ENCODE measurements around the gene MSI2.

The MSI2 gene

GRCh38 chr17:57395721-57396321 is 139.5 kb downstream of the MSI2 start:
- intact Hi-C loops (cut with DNase I), result no loop called here
- DNase-seq, result peak in 1 of 42 donors; percentile 0

GRCh38 chr17:57396511-57396921 is 140.2 kb downstream of the MSI2 start:
- DNase-seq, result no peak
- intact Hi-C loops (cut with DNase I), result no loop called here

- intact Hi-C loops (cut with DNase I), result no loop called here
- DNase-seq, result peak in 15 of 42 donors; percentile 22 to 68 (median 44)
Measured at GRCh38 chr17:57397402-57397801, 141.1 kb downstream of the MSI2 start.

- intact Hi-C loops (cut with DNase I), result no loop called here
Measured at GRCh38 chr17:57399690-57400089, 143.4 kb downstream of the MSI2 start.

GRCh38 chr17:57400648-57401047 is 144.3 kb downstream of the MSI2 start:
- no peak for DNase-seq
- intact Hi-C loops (cut with DNase I), result no loop called here

More at GRCh38 chr17:57399690-57400089, 143.4 kb downstream of the MSI2 start:
- no peak for DNase-seq

- intact Hi-C loops (cut with DNase I), result no loop called here
- no peak for DNase-seq
Measured at GRCh38 chr17:57401556-57402488, 145.5 kb downstream of the MSI2 start.

- intact Hi-C loops (cut with DNase I), result no loop called here
- DNase-seq, result no peak
Measured at GRCh38 chr17:57402681-57403180, 146.4 kb downstream of the MSI2 start.

- intact Hi-C loops (cut with DNase I), result no loop called here
- DNase-seq, result peak in 41 of 42 donors; percentile 39 to 86 (median 67)
Measured at GRCh38 chr17:57403236-57403635, 146.9 kb downstream of the MSI2 start.

GRCh38 chr17:57404073-57404472 is 147.8 kb downstream of the MSI2 start:
- no peak for DNase-seq
- intact Hi-C loops (cut with DNase I), result no loop called here

- no peak for DNase-seq
- intact Hi-C loops (cut with DNase I), result no loop called here
Measured at GRCh38 chr17:57404795-57405490, 148.6 kb downstream of the MSI2 start.

GRCh38 chr17:57405491-57406072 is 149.3 kb downstream of the MSI2 start:
- DNase-seq, result no peak

GRCh38 chr17:57406131-57406980 is 150.0 kb downstream of the MSI2 start:
- DNase-seq, result peak; percentile 31 to 88 (median 70)
- intact Hi-C loops (cut with DNase I), result no loop called here

More at GRCh38 chr17:57405491-57406072, 149.3 kb downstream of the MSI2 start:
- intact Hi-C loops (cut with DNase I), result no loop called here

- no peak for DNase-seq
- intact Hi-C loops (cut with DNase I), result no loop called here
Measured at GRCh38 chr17:57406981-57407286, 150.6 kb downstream of the MSI2 start.

GRCh38 chr17:57407287-57408070 is 151.2 kb downstream of the MSI2 start:
- intact Hi-C loops (cut with DNase I), result no loop called here
- DNase-seq, result no peak

GRCh38 chr17:57408071-57408811 is 151.9 kb downstream of the MSI2 start:
- peak in 10 of 42 donors; percentile 9 to 54 (median 34) for DNase-seq
- intact Hi-C loops (cut with DNase I), result no loop called here

GRCh38 chr17:57410169-57410568 is 153.8 kb downstream of the MSI2 start:
- DNase-seq, result no peak
- intact Hi-C loops (cut with DNase I), result no loop called here

- intact Hi-C loops (cut with DNase I), result no loop called here
Measured at GRCh38 chr17:57412520-57413096, 156.3 kb downstream of the MSI2 start.

More at GRCh38 chr17:57412520-57413096, 156.3 kb downstream of the MSI2 start:
- no peak for DNase-seq
